Measurements from ENCODE around the gene RRP15.

GRCh38 chr1:218292515-218292914, 7.4 kb downstream of the RRP15 start:
- TF ChIP-seq POLR2A (IDR thresholded peaks at IDR 0.05) (no peak), POLR2AphosphoS5 (IDR thresholded peaks at IDR 0.05) (no peak)
